Measurements from ENCODE around the gene MED23. TPM values are rescaled to one million over a fixed set of nuclear protein-coding genes. Genes with fewer than 3 reads are reported as not detected.

MED23 gene
- total and polyA plus RNA-seq, 2 experiments from 2014 or later, result 8.6 to 23.6 TPM

GRCh38 chr6:131657630-131658111 lies 29.6 kb upstream of the MED23 start:
- no peak overlapping the region for H3K4me3 Mint-ChIP-seq
- no peak overlapping the region for H3K4me3 ChIP-seq
- 0 out of 2 replicates have a peak, but pooled peaks cover 2% of the 10 kb centered on the region for H3K9me2 ChIP-seq (ENCODE audit: insufficient read depth)
- TF ChIP-seq POLR2AphosphoS5 (IDR thresholded peaks at IDR 0.05; ENCODE audit: low read depth), result no peak
- TF ChIP-seq NANOG (IDR thresholded peaks at IDR 0.05; ENCODE audit: borderline replicate concordance), result no peak
- no peak for TF ChIP-seq EZH2phosphoT487 (IDR thresholded peaks at IDR 0.05; ENCODE audit: unreplicated experiment)
- TF ChIP-seq, protein P1, sequence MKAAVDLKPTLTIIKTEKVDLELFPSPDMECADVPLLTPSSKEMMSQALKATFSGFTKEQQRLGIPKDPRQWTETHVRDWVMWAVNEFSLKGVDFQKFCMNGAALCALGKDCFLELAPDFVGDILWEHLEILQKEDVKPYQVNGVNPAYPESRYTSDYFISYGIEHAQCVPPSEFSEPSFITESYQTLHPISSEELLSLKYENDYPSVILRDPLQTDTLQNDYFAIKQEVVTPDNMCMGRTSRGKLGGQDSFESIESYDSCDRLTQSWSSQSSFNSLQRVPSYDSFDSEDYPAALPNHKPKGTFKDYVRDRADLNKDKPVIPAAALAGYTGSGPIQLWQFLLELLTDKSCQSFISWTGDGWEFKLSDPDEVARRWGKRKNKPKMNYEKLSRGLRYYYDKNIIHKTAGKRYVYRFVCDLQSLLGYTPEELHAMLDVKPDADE (IDR thresholded peaks at IDR 0.05), result no peak
- TF ChIP-seq ZNF114 (CRISPR knock-in tag; IDR thresholded peaks at IDR 0.05), result no peak
- no peak for TF ChIP-seq REST (IDR thresholded peaks at IDR 0.05; ENCODE audit: unreplicated experiment)
- no peak for TF ChIP-seq CTCF (conservative IDR thresholded peaks at IDR 0.05; ENCODE audit: low read depth in 2 of 2)
- no peak for TF ChIP-seq ZNF331 (CRISPR knock-in tag; IDR thresholded peaks at IDR 0.05; ENCODE audit: low read depth)
- no peak for TF ChIP-seq STAT1 (IDR thresholded peaks at IDR 0.05; ENCODE audit: unreplicated experiment)
- TF ChIP-seq EZH2 (IDR thresholded peaks at IDR 0.05; ENCODE audit: low read depth, unreplicated experiment), result no peak
- TF ChIP-seq CREB1 (CRISPR knock-in tag; IDR thresholded peaks at IDR 0.05; ENCODE audit: low read depth), result no peak
- TF ChIP-seq JUNB (IDR thresholded peaks at IDR 0.05; ENCODE audit: unreplicated experiment), result no peak
- TF ChIP-seq, protein P2, sequence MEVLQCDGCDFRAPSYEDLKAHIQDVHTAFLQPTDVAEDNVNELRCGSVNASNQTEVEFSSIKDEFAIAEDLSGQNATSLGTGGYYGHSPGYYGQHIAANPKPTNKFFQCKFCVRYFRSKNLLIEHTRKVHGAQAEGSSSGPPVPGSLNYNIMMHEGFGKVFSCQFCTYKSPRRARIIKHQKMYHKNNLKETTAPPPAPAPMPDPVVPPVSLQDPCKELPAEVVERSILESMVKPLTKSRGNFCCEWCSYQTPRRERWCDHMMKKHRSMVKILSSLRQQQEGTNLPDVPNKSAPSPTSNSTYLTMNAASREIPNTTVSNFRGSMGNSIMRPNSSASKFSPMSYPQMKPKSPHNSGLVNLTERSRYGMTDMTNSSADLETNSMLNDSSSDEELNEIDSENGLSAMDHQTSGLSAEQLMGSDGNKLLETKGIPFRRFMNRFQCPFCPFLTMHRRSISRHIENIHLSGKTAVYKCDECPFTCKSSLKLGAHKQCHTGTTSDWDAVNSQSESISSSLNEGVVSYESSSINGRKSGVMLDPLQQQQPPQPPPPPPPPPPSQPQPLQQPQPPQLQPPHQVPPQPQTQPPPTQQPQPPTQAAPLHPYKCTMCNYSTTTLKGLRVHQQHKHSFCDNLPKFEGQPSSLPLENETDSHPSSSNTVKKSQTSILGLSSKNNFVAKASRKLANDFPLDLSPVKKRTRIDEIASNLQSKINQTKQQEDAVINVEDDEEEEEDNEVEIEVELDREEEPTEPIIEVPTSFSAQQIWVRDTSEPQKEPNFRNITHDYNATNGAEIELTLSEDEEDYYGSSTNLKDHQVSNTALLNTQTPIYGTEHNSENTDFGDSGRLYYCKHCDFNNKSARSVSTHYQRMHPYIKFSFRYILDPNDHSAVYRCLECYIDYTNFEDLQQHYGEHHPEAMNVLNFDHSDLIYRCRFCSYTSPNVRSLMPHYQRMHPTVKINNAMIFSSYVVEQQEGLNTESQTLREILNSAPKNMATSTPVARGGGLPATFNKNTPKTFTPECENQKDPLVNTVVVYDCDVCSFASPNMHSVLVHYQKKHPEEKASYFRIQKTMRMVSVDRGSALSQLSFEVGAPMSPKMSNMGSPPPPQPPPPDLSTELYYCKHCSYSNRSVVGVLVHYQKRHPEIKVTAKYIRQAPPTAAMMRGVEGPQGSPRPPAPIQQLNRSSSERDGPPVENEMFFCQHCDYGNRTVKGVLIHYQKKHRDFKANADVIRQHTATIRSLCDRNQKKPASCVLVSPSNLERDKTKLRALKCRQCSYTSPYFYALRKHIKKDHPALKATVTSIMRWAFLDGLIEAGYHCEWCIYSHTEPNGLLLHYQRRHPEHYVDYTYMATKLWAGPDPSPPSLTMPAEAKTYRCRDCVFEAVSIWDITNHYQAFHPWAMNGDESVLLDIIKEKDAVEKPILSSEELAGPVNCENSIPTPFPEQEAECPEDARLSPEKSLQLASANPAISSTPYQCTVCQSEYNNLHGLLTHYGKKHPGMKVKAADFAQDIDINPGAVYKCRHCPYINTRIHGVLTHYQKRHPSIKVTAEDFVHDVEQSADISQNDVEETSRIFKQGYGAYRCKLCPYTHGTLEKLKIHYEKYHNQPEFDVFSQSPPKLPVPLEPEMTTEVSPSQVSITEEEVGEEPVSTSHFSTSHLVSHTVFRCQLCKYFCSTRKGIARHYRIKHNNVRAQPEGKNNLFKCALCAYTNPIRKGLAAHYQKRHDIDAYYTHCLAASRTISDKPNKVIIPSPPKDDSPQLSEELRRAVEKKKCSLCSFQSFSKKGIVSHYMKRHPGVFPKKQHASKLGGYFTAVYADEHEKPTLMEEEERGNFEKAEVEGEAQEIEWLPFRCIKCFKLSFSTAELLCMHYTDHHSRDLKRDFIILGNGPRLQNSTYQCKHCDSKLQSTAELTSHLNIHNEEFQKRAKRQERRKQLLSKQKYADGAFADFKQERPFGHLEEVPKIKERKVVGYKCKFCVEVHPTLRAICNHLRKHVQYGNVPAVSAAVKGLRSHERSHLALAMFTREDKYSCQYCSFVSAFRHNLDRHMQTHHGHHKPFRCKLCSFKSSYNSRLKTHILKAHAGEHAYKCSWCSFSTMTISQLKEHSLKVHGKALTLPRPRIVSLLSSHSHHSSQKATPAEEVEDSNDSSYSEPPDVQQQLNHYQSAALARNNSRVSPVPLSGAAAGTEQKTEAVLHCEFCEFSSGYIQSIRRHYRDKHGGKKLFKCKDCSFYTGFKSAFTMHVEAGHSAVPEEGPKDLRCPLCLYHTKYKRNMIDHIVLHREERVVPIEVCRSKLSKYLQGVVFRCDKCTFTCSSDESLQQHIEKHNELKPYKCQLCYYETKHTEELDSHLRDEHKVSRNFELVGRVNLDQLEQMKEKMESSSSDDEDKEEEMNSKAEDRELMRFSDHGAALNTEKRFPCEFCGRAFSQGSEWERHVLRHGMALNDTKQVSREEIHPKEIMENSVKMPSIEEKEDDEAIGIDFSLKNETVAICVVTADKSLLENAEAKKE (CRISPR knock-in tag; IDR thresholded peaks at IDR 0.05), result no peak
- no peak for ATAC-seq
- no peaks in the 10 kb centered on the region for H4K20me1 ChIP-seq (replicated peaks; ENCODE audit: insufficient read depth)
- no peaks in the 10 kb centered on the region for H3K4me1 ChIP-seq (ENCODE audit: insufficient read depth)
- H3K27me3 ChIP-seq (ENCODE audit: insufficient read depth), result no peaks in the 10 kb centered on the region
- no peaks in the 10 kb centered on the region for H3K4me1 Mint-ChIP-seq
- no peaks in the 10 kb centered on the region for H3K36me3 Mint-ChIP-seq (ENCODE audit: low read depth)
- H3K79me2 ChIP-seq (replicated peaks; ENCODE audit: insufficient read depth), result no peaks in the 10 kb centered on the region
- no peaks in the 10 kb centered on the region for H3F3A ChIP-seq (replicated peaks; ENCODE audit: low read depth)
- H3K36me3 ChIP-seq (ENCODE audit: insufficient read depth), result no peaks in the 10 kb centered on the region
- H3K4me2 ChIP-seq, result no peak overlapping the region
- H3K27ac Mint-ChIP-seq, result no peak overlapping the region
- H3K27ac ChIP-seq (ENCODE audit: low read depth), result no peak overlapping the region
- DNase-seq (ENCODE audit: low spot score), result no peak
- no peak overlapping the region for H2AFZ ChIP-seq
- H3K9me3 Mint-ChIP-seq, result no peaks in the 10 kb centered on the region
- peaks cover 3% of the 10 kb centered on the region for H3K27me3 Mint-ChIP-seq (ENCODE audit: insufficient read depth, low read depth, poor library complexity)
